Right ventricle myocardium inferior (tissue), 1 donor: ENCODE results near the gene CAPRIN1. TPM values are rescaled to one million over a fixed set of nuclear protein-coding genes. Genes with fewer than 3 reads are reported as not detected.

Source experiments
- ATAC-seq: fragments of 200-7000 bp; cut with Tn5 transposase; one replicate; pipeline ENCODE4 v1.9.1; 2020; ENCODE audit warnings: mild to moderate bottlenecking, moderate library complexity
- DNase-seq: peaks from one replicate; pipeline ENCODE4 v3.0.0; 2021; ENCODE audit errors: missing footprints
- intact Hi-C: fragments of 100-400 bp; cut with DNase I; formaldehyde crosslinking; loops from one replicate; pipeline ENCODE4 v1.11.0; 2022
- long read RNA-seq: library from polyadenylated mRNA; unstranded; transcript quantifications from one replicate; pipeline ENCODE4 v2.0.0, GENCODE V29; 2021
- total RNA-seq: library from RNA; stranded (reverse); fragmentation: NEBNext Ultra II Directional; extraction: Animal tissue kit (Norgen Biotek cat#: 25700); gene quantifications from one replicate; pipeline ENCODE4 v1.2.1, GENCODE V29; 2021
- donor health status: DM: no; HTN: yes; CAD: no; lungs with severe emphysema.

The CAPRIN1 gene
- 120 TPM for total RNA-seq
- long read RNA-seq, full-length matches to known transcripts: 73 of 83 reads
- long read RNA-seq, partial matches to known transcripts: 4 of 83 reads
- long read RNA-seq, other reads (novel, unspliced or antisense): 6 of 83 reads

GRCh38 chr11:34051349-34052035 lies at the start of gene CAPRIN1:
CAPRIN1 (plus strand) TSS chr11:34051731; CDS start chr11:34052421, 690 bp downstream.
- ATAC-seq: peak; percentile 94
- peak; percentile 94 for DNase-seq
- intact Hi-C loops: loop anchor here (1.0 to 5.0 kb wide), 4 partner anchors 54 to 306 kb away; partner anchors contain the start of genes ABTB2 and NAT10

GRCh38 chr11:34002420-34002819 lies 49.1 kb upstream of the CAPRIN1 start:
- ATAC-seq: no peak
- intact Hi-C loops: no loop called here

GRCh38 chr11:34004236-34004635 lies 47.3 kb upstream of the CAPRIN1 start:
- no peak for DNase-seq
- no peak for ATAC-seq
- intact Hi-C loops: no loop called here

More at GRCh38 chr11:34002420-34002819, 49.1 kb upstream of the CAPRIN1 start:
- DNase-seq: no peak

- DNase-seq: no peak
- no peak for ATAC-seq
- intact Hi-C loops: no loop called here
Observed at GRCh38 chr11:34006876-34007275, 44.7 kb upstream of the CAPRIN1 start.

GRCh38 chr11:34012734-34013133 lies 38.8 kb upstream of the CAPRIN1 start:
- no peak for DNase-seq
- no peak for ATAC-seq
- intact Hi-C loops: no loop called here

- DNase-seq (no peak), ATAC-seq (peak; percentile 81)
- intact Hi-C loops: no loop called here
Observed at GRCh38 chr11:34013898-34014571, 37.5 kb upstream of the CAPRIN1 start.

GRCh38 chr11:34021977-34022735 lies 29.4 kb upstream of the CAPRIN1 start:
- intact Hi-C loops: no loop called here
- ATAC-seq (no peak), DNase-seq (no peak)

- intact Hi-C loops: no loop called here
- no peak for DNase-seq
Observed at GRCh38 chr11:34026432-34026831, 25.1 kb upstream of the CAPRIN1 start.

GRCh38 chr11:34027516-34028408 lies 23.8 kb upstream of the CAPRIN1 start:
- ATAC-seq: no peak
- DNase-seq: no peak
- intact Hi-C loops: no loop called here

More at GRCh38 chr11:34026432-34026831, 25.1 kb upstream of the CAPRIN1 start:
- no peak for ATAC-seq

GRCh38 chr11:34028425-34028824 lies 23.1 kb upstream of the CAPRIN1 start:
- DNase-seq (no peak), ATAC-seq (peak; percentile 91)
- intact Hi-C loops: no loop called here

- no peak for DNase-seq
- ATAC-seq: no peak
- intact Hi-C loops: no loop called here
Observed at GRCh38 chr11:34029176-34029575, 22.4 kb upstream of the CAPRIN1 start.

- ATAC-seq (no peak), DNase-seq (no peak)
- intact Hi-C loops: no loop called here
Observed at GRCh38 chr11:34030382-34030781, 21.1 kb upstream of the CAPRIN1 start.

- DNase-seq (no peak), ATAC-seq (no peak)
- intact Hi-C loops: no loop called here
Observed at GRCh38 chr11:34033399-34033798, 18.1 kb upstream of the CAPRIN1 start.

- intact Hi-C loops: no loop called here
- no peak for ATAC-seq
- no peak for DNase-seq
Observed at GRCh38 chr11:34034053-34034452, 17.5 kb upstream of the CAPRIN1 start.

GRCh38 chr11:34036456-34036855 lies 15.1 kb upstream of the CAPRIN1 start:
- DNase-seq (no peak), ATAC-seq (no peak)
- intact Hi-C loops: no loop called here

- no peak for DNase-seq
- intact Hi-C loops: no loop called here
- no peak for ATAC-seq
Observed at GRCh38 chr11:34037016-34037415, 14.5 kb upstream of the CAPRIN1 start.

GRCh38 chr11:34040571-34040970 lies 11.0 kb upstream of the CAPRIN1 start:
- no peak for DNase-seq
- no peak for ATAC-seq
- intact Hi-C loops: no loop called here

GRCh38 chr11:34044664-34045485 lies 6.7 kb upstream of the CAPRIN1 start:
- ATAC-seq (no peak), DNase-seq (no peak)
- intact Hi-C loops: no loop called here
